NCI-H1092 (cell line): ENCODE measurements around the gene SH3GL1.

ENCODE experiments used
- DNase-seq: peaks from one replicate; lab custom pipeline; 2025; lab: John Stamatoyannopoulos, UW

Gene SH3GL1

GRCh38 chr19:4396949-4397783 is 3.2 kb downstream of the SH3GL1 start:
- no peak for DNase-seq

- no peak for DNase-seq
Measured at GRCh38 chr19:4393947-4394590, 6.3 kb downstream of the SH3GL1 start.

- no peak for DNase-seq
Measured at GRCh38 chr19:4391701-4392483, 8.5 kb downstream of the SH3GL1 start.

- DNase-seq, result no peak
Measured at GRCh38 chr19:4391306-4391693, 9.0 kb downstream of the SH3GL1 start.

GRCh38 chr19:4390567-4391305 is 9.6 kb downstream of the SH3GL1 start:
- no peak for DNase-seq

GRCh38 chr19:4390017-4390566 is 10.3 kb downstream of the SH3GL1 start:
- DNase-seq, result no peak

GRCh38 chr19:4389511-4390016 is 10.8 kb downstream of the SH3GL1 start:
- DNase-seq, result no peak

GRCh38 chr19:4389064-4389375 is 11.3 kb downstream of the SH3GL1 start:
- DNase-seq, result no peak

GRCh38 chr19:4388337-4389063 is 11.8 kb downstream of the SH3GL1 start:
- DNase-seq, result no peak

GRCh38 chr19:4386041-4386782 is 14.1 kb downstream of the SH3GL1 start:
- no peak for DNase-seq

- DNase-seq, result no peak
Measured at GRCh38 chr19:4385291-4386040, 14.9 kb downstream of the SH3GL1 start.

- DNase-seq, result no peak
Measured at GRCh38 chr19:4380254-4380727, 20.1 kb downstream of the SH3GL1 start.

GRCh38 chr19:4379383-4380253 is 20.7 kb downstream of the SH3GL1 start:
- no peak for DNase-seq

- no peak for DNase-seq
Measured at GRCh38 chr19:4378886-4379285, 21.5 kb downstream of the SH3GL1 start.

- no peak for DNase-seq
Measured at GRCh38 chr19:4376991-4377781, 23.2 kb downstream of the SH3GL1 start.

- no peak for DNase-seq
Measured at GRCh38 chr19:4376671-4376990, 23.7 kb downstream of the SH3GL1 start.

GRCh38 chr19:4376028-4376670 is 24.2 kb downstream of the SH3GL1 start:
- no peak for DNase-seq
